Measurements from ENCODE around the gene CECR2.

DNA sequence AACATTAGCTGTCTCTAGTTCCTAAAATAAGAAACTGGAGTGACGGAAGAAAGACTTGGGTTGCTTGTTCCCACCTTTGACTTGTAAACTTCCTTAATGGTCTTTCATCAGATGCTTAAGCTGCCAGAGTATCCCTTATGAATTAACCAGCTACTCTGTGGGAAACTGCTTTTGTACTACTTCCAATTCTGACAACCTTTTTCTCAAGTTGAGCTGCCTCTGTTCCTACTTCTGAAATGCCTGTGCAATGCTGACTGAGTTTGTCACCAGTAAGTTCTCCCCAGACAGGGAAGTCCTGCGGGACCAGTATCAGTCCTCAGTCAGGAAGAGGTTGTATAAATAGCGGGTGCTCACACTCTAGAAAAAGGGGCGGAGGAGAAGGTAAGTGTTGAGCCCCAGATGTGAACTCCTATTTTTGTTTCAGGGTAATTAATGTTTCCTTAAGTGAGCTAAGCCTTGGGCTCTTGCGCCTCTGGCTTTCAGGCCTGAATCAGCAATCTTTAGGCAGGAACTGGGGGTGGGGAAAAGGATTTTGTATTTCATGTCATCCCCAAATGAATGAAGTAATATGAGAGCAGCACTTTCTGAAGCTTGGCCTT is 67.2 kb downstream of the CECR2 start:
- TF ChIP-seq EP300 (IDR thresholded peaks at IDR 0.05; ENCODE audit: borderline replicate concordance) (no peak), RAD21 (IDR thresholded peaks at IDR 0.05; ENCODE audit: low read depth) (no peak), YY1 (IDR thresholded peaks at IDR 0.05; ENCODE audit: low read depth) (no peak)
